Jurkat, Clone E6-1 (cell line): Measurements from ENCODE around the gene CDC20B. TPM values are rescaled to one million over a fixed set of nuclear protein-coding genes. Genes with fewer than 3 reads are reported as not detected.

Experiments
- DNase-seq: peaks from one replicate; pipeline ENCODE4 v3.0.0-alpha.2; 2011; ENCODE audit warnings: low read depth, low spot score
- H3K4me3 ChIP-seq: 2 replicates; pipeline ENCODE4 v1.5.1; 2011; ENCODE audit warnings: mild to moderate bottlenecking, low read length, control low read depth, moderate library complexity
- polyA plus RNA-seq: library from polyadenylated mRNA; unstranded; fragments of >200 nt; gene quantifications from one replicate; pipeline ENCODE4 v1.2.1, GENCODE V29; 2012; ENCODE audit warnings: missing spikeins; ENCODE audit not compliant: insufficient read length, insufficient read depth

CDC20B gene, protein sequence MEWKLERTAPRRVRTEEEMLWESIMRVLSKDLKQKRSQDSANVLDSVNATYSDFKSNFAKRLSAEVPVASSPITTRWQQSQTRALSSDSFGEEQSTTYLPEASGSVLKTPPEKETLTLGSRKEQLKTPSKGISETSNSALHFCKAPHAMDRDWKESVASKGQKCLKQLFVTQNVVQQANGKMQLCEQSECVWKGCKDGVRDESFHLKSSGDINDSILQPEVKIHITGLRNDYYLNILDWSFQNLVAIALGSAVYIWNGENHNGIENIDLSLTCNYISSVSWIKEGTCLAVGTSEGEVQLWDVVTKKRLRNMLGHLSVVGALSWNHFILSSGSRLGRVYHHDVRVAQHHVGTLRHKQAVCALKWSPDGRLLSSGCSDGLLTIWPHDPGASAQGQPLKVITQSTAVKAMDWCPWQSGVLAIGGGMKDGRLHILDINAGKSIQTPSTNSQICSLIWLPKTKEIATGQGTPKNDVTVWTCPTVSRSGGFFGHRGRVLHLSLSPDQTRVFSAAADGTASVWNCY
- 0.39 TPM for polyA plus RNA-seq

DNA sequence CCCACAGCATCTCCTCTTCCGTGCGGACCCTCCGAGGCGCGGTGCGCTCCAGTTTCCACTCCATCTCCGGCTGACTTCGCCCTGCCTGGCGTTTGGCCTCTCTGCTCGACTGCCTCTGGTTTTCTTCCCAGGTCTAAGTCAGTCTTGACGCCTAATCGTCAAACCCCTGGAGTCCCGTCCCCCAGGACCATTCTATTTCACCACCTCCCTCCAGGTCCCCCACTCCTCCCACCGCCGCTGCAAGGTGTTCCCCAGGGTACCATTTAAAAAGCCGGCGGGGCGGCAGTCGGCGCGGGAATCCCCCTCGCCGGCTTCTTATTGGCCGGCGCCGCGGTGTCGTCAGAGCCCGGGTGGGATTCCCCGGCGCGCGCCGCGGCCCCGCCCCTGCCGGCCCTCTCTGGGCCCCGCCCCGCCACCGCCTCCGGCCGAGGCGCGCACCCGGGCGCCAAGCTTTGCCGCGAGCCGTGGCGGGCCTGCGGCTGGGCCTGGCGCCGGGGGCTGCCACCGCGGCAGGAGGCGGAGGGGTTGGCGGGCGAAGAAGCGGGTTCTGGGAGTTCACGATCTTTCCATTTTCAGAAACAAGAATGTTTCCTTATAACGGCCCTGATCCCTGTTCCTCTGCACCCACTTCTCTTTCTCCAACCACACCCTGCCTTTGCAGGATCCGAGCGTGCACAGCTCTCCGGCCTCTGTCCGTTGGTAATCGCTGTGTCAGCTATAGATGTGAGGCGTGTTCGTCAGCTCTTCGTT, at the start of gene CDC20B:
CDC20B (minus strand) TSS at position 241 of the 750 bp plus-strand sequence; CDS start at position 64, 177 bp downstream.
- peak within 1 kb of the TSS; percentile 56 for H3K4me3 ChIP-seq
- peak; percentile 41 for DNase-seq

- no peak overlapping the region for H3K4me3 ChIP-seq
- DNase-seq, result peak; percentile 47
Observed at GRCh38 chr5:55222092-55222984, 49.4 kb upstream of the CDC20B start.

GRCh38 chr5:55220433-55221185, 47.6 kb upstream of the CDC20B start:
- peak overlapping the region; percentile 37 for H3K4me3 ChIP-seq
- no peak for DNase-seq

GRCh38 chr5:55219770-55220169, 46.8 kb upstream of the CDC20B start:
- no peak for DNase-seq
- H3K4me3 ChIP-seq, result no peak overlapping the region

DNA sequence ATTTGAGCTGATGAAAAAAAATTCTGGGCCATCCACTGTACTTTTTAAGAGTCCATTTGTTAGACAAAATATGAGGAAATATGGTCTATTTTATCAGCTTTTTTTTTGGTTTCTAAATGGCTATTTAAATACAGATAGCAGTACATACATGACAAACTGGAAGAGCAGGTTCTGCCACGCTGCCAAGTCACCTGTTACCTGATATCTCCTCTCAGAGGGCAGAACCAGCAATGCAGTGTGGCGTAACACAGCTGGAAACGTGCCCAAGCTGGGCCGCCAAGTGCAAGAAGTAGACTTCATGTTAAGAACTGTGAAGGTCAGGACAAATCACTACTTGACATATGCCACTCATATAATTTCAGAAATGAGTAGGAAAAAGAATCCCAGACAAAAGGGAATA, 46.0 kb upstream of the CDC20B start:
- DNase-seq, result no peak

DNA sequence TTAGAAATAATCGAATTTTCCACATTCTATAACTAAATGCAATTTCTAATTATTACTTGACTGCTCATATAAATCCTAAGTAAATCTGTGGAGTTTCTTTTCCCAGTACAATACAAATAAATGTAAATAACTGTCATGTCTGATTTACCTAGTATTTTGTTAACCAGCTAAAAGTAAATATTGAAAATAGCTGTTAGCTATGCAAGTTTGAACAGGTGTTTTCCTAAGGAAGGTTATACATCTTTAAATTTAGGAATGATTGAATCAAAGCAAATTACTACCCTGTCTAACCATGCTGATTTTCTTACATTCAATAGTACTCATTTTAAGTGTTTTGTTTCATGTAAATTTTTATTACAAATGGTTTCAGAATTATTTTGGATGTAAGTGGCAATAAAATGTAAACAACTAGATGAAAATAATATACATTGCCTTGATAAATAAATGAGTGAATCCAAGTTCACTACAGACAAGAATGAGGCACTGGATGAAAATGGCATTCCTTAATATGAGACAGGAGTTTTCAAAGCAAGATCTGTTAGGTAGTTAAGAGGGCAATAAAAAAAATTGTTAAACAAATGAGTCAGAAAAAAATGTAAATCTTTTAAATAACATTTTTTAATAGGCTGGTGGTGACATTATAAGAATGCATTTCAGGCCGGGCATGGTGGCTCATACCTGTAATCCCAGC, 38.4 kb upstream of the CDC20B start:
- H3K4me3 ChIP-seq, result no peak overlapping the region
- DNase-seq, result no peak

More for the DNA sequence above, 46.0 kb upstream of the CDC20B start:
- H3K4me3 ChIP-seq, result no peak overlapping the region

DNA sequence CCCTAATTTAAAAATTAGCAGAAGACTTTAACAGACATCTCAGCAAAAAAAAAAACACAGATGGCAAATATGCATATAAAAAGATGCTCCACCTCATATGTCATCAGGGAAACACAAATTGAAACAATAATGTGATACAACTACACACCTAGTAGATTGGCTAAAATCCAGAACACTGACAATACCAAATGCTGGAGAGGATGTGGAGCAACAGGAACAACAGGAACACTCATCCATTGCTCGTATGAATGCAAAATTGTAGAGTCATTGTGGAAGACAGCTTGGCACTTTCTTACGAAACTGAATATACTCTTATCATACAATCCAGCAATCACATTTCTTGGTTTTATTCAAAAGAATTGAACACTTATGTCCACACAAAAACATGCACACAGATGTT, 32.0 kb upstream of the CDC20B start:
- DNase-seq, result no peak
- H3K4me3 ChIP-seq, result no peak overlapping the region

DNA sequence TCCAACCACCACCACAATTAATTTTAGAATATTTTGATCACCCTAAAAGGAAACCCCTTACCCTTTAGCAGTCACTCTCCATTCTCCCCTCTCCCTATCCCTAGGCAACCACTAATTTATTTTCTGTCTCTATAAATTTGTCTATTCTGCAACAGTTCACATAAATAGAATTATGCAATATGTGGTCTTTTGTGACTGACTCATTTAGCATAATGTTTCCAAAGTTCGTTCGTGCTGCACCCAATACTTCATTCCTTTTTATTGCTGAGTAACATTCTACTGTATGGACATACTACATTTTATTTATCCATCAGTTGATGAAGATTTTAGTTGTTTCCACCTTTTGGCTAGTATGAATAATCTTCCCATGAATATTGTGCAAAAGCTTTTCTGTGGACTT, 18.2 kb upstream of the CDC20B start:
- no peak overlapping the region for H3K4me3 ChIP-seq
- DNase-seq, result no peak

DNA sequence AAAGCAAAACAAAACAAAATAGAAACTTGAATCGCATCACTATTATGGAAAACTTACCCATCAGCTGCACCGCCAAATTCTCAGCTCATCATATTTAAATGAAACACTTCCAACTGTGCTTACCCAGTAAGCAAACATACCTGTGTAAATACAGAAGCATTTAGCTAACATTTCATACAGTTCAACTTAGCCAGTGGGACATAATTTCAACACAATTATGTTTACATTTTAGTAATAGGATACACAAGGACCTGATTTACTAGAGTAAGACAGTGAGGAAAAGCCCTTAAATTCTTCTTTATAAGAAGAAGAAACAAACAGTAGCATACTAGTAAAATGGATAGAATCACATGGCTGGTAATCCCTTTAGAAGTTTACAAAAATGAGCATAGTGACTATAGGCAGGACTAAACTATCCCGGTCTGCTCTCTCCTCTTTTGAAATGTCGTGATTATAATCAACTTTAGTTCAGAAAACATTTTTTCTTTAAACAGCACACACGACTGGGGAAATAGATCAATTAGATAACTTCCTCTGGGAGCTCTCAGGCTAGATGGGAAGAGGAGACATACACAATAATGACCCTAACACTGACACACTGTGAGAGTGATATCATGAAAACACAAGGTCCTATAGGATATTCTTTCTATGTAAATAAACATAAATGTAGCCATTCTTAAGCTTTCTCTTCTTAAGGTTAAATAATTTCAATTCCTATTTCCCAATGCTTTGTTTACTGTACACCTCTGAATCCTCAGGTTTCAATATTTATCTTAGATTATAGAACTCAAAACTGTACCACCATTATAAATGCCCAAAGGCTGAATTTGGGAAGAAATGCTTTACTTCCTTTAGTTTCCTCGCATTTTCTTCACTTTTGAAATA, 15.9 kb upstream of the CDC20B start:
- no peak overlapping the region for H3K4me3 ChIP-seq
- no peak for DNase-seq

DNA sequence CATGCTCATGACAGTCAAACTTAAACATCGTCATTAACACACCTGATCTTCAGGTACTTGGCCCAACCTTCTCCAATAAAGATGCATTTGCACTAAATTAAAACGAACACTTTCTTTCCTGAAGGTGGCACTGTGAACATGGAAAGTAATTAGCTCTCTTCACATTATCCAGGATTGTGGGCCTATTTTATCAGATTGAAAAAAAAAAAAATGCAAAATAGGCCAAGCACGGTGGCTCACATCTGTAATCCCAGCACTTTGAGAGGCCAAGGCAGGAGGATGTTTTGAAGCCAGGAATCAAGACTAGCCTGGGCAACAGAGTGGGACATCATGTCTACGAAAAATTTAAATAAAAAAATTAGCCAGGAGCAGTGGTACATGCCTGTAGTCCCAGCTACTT, 14.4 kb upstream of the CDC20B start:
- DNase-seq, result no peak
- H3K4me3 ChIP-seq, result no peak overlapping the region

DNA sequence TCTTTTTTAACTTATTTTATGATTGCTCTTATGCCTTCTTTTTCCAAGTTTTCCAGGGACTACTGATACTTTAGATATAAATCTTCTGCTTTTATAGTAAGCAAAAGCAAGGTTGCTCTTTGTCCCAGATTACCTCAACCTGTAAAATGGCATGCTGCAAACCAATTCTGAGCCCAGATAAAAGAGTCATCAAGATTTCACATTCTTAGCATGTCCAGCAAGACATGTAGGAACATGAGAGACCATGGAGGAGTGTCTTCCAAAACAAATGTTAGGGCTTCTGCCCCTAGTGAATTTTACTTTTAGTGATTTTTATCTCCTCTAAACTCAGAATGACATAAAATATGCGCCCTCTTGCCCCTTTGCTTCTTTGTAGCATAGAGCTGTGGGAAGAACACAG, 7.0 kb upstream of the CDC20B start:
- H3K4me3 ChIP-seq, result no peak overlapping the region
- no peak for DNase-seq

DNA sequence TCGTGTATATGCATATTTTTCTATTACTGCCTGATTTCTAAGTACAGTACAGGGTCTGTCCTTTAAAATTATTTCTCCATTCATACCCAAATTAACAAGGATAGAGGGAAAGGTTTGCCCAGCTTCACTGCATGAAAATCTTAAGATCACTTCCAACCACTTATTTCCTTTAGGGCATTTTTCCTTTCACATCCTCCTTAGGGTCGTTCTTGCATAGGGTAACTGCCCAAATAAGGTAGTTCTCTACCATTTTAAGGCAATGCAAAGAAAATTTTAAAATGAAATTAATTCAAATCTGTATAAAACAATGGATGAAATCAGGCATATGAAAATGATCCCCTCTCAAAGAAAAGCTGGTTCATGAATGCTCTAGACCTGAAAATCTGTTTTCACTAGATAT, 4.1 kb upstream of the CDC20B start:
- H3K4me3 ChIP-seq, result no peak overlapping the region
- DNase-seq, result no peak

DNA sequence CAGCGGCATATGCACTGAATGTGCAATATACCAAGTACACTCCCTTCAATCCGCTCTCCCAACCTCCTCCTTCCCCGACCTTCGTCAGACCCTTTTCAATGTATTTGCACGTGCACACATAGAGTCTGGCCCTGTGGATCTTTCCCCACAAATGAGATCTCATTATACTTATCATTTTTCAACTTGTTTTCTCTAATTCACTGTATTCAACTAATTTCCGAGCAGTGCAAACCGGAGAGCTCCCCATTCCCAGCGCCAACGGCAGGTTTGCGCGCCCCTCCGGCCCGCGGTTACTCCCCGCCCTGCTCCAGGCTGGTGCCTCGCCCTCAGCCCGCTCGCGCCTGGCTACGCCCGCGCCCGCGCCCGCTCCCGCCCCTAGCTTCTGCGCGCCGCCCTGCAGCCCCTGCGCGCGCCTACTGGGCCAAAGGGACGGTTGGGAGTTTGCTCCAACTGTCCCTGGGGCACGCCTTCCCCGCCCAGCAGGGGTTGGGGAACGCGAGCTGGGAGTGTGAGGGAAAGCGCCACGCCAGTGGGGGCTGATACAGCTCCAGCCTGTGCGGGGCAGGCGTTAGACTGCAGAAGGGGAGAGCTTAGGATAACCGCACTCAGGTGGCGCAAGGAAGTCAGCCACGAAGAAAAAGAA, 3.3 kb upstream of the CDC20B start:
- peak overlapping the region; percentile 13; the same call in 1 of the 2 replicates for H3K4me3 ChIP-seq
- DNase-seq, result no peak

GRCh38 chr5:55175781-55176175, 2.8 kb upstream of the CDC20B start:
- no peak for DNase-seq
- H3K4me3 ChIP-seq, result no peak overlapping the region

DNA sequence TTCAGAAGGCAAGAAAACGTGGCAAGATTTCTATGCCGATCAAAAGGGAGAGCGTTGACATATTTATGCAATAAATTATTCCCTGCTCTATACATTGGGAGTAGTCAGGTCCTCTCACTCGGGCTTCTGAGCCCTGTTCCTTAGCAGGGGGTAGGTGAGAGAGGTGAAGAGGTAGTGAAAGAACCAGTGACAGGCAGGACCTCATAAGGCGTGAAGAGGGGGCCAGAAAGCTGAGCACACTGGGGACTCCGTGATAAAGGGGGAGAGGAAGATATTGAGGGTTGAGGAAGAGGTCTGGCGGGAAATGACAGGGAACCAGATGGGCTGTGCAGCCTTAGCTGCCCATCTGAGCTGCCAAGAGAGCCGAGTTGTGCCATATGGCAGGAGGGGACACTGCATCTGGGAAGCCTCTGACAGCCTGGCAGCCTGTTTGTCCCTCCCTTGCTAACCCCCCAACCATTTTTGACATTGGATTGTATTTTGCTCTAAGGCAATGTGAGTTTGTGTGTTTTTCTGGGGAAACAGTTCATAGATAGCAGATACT, 782 bp upstream of the CDC20B start:
- peak overlapping the region; percentile 45 for H3K4me3 ChIP-seq
- DNase-seq, result no peak
